Liver (tissue), 9 donors: Measurements from ENCODE around the gene ARHGEF4. TPM values are rescaled to one million over a fixed set of nuclear protein-coding genes. Genes with fewer than 3 reads are reported as not detected.

ENCODE experiments used
- DNase-seq: peaks from one replicate; pipeline ENCODE4 v3.0.0-alpha.2; 2017; ENCODE audit warnings: low spot score
- H3K27ac ChIP-seq, 2 donors: one replicate each; pipeline ENCODE4 v1.7.0; 2013; ENCODE audit warnings: inconsistent platforms in 2 of 2, low read length in 2 of 2, control low read depth in 1 of 2, low read depth in 1 of 2, mild to moderate bottlenecking in 1 of 2
- H3K27me3 ChIP-seq, 4 donors: one replicate each; pipeline versions ENCODE4 v1.6.1 to v1.7.0; 2013; ENCODE audit warnings: low read length in 3 of 4, inconsistent platforms in 1 of 4, mild to moderate bottlenecking in 1 of 4, moderate library complexity in 1 of 4; ENCODE audit not compliant: control insufficient read depth in 4 of 4, insufficient read depth in 4 of 4
- H3K36me3 ChIP-seq, 4 donors: one replicate each; pipeline versions ENCODE4 v1.6.1 to v1.7.0; 2013; ENCODE audit warnings: low read length in 3 of 4, mild to moderate bottlenecking in 3 of 4, low read depth in 1 of 4, moderate library complexity in 1 of 4; ENCODE audit not compliant: control insufficient read depth in 4 of 4, insufficient read depth in 3 of 4
- H3K4me1 ChIP-seq, 4 donors: one replicate each; pipeline versions ENCODE4 v1.6.1 to v1.7.0; 2013; ENCODE audit warnings: low read length in 3 of 4, mild to moderate bottlenecking in 3 of 4, moderate library complexity in 1 of 4; ENCODE audit not compliant: control insufficient read depth in 4 of 4, insufficient read depth in 4 of 4
- H3K4me3 ChIP-seq, 3 donors: one replicate each; pipeline versions ENCODE4 v1.6.1 to v1.7.0; 2013; ENCODE audit warnings: low read length in 3 of 3, control low read depth in 1 of 3, low read depth in 1 of 3, mild to moderate bottlenecking in 1 of 3
- H3K9ac ChIP-seq, 2 donors: one replicate each; pipeline ENCODE4 v1.7.0; 2013; ENCODE audit warnings: low read length in 2 of 2, mild to moderate bottlenecking in 2 of 2, moderate library complexity in 2 of 2, control low read depth in 1 of 2, low read depth in 1 of 2
- H3K9me3 ChIP-seq, 4 donors: one replicate each; pipeline versions ENCODE4 v1.6.1 to v1.7.0; 2013; ENCODE audit warnings: low read length in 3 of 4; ENCODE audit not compliant: control insufficient read depth in 4 of 4
- EGR1 ChIP-seq, 2 donors: IDR thresholded peaks; 2 replicates each; pipeline ENCODE4 v1.6.1; 2016 to 2018; ENCODE audit warnings: antibody characterized with exemption in 2 of 2, low read depth in 2 of 2
- FOXA1 ChIP-seq: IDR thresholded peaks from 2 replicates; pipeline ENCODE4 v1.6.1; 2016; ENCODE audit warnings: antibody characterized with exemption
- FOXA2 ChIP-seq: IDR thresholded peaks from 2 replicates; pipeline ENCODE4 v1.6.1; 2016; ENCODE audit warnings: antibody characterized with exemption
- GABPA ChIP-seq, 2 donors: IDR thresholded peaks in 1 of 2; conservative IDR thresholded peaks in 1 of 2; 2 replicates each; pipeline ENCODE4 v1.6.1; 2016; ENCODE audit warnings: antibody characterized with exemption in 2 of 2, mild to moderate bottlenecking in 1 of 2, moderate library complexity in 1 of 2
- HNF4A ChIP-seq, 2 donors: conservative IDR thresholded peaks; 2 replicates each; pipeline ENCODE4 v1.6.1; 2016; ENCODE audit warnings: antibody characterized with exemption in 2 of 2, mild to moderate bottlenecking in 2 of 2
- HNF4G ChIP-seq: IDR thresholded peaks from 2 replicates; pipeline ENCODE4 v1.6.1; 2016; ENCODE audit warnings: antibody characterized with exemption
- JUND ChIP-seq, 2 donors: IDR thresholded peaks; 2 replicates each; pipeline ENCODE4 v1.6.1; 2016; ENCODE audit warnings: antibody characterized with exemption in 2 of 2
- NR2F2 ChIP-seq: IDR thresholded peaks from 2 replicates; pipeline ENCODE4 v1.6.1; 2016; ENCODE audit warnings: antibody characterized with exemption
- RAD21 ChIP-seq, 2 donors: IDR thresholded peaks; 2 replicates each; pipeline ENCODE4 v1.6.1; 2016; ENCODE audit warnings: antibody characterized with exemption in 2 of 2, mild to moderate bottlenecking in 2 of 2
- RXRA ChIP-seq, 2 donors: IDR thresholded peaks; 2 replicates each; pipeline ENCODE4 v1.6.1; 2017 to 2018; ENCODE audit warnings: antibody characterized with exemption in 2 of 2, mild to moderate bottlenecking in 1 of 2
- SP1 ChIP-seq: IDR thresholded peaks from 2 replicates; pipeline ENCODE4 v1.6.1; 2018; ENCODE audit warnings: antibody characterized with exemption, mild to moderate bottlenecking
- TAF1 ChIP-seq: conservative IDR thresholded peaks from 2 replicates; pipeline ENCODE4 v1.6.1; 2016; ENCODE audit warnings: antibody characterized with exemption, mild to moderate bottlenecking
- YY1 ChIP-seq: IDR thresholded peaks from 2 replicates; pipeline ENCODE4 v1.6.1; 2016; ENCODE audit warnings: antibody characterized with exemption, mild to moderate bottlenecking
- WGBS: extraction: QIAGEN DNeasy Blood & Tissue Kit; methylation state at CpG from one replicate; pipeline ENCODE4 v1.1.7; 2013; 5-methylcytosine and 5-hydroxymethylcytosine counted together
- polyA plus RNA-seq, 2 donors: library from polyadenylated mRNA; stranded (reverse) in 1 of 2; unstranded in 1 of 2; fragments of 200-250 nt in 1 of 2; fragments of >200 nt in 1 of 2; fragmentation: Nextera tagmentation in 1 of 2; extraction: Ambion mirVana in 1 of 2; gene quantifications; one replicate each; pipeline versions ENCODE4 v1.2.1 to v1.2.3, GENCODE V29; 2013 to 2015
- total RNA-seq, 2 donors: library from RNA; depleted of rRNA; stranded (reverse); fragments of >200 nt; gene quantifications; one replicate each; pipeline ENCODE4 v1.2.3, GENCODE V29; 2014
- TF ChIP-seq, protein P1 (sequence below): IDR thresholded peaks from 2 replicates; pipeline ENCODE4 v1.6.1; 2016; ENCODE audit warnings: antibody characterized with exemption
- TF ChIP-seq, protein P2 (sequence below): fragments of 150-350 bp; IDR thresholded peaks from 2 replicates; pipeline ENCODE4 v1.5.1; 2017; ENCODE audit warnings: improper control_type of control experiment, low read depth, low read length; ENCODE audit not compliant: missing input control
- TF ChIP-seq, protein P3 (sequence below): IDR thresholded peaks from 2 replicates; pipeline ENCODE4 v1.6.1; 2016; ENCODE audit warnings: antibody characterized with exemption
- TF ChIP-seq, protein P4 (sequence below): IDR thresholded peaks from 2 replicates; pipeline ENCODE4 v1.6.1; 2016; ENCODE audit warnings: antibody characterized with exemption, mild to moderate bottlenecking
- TF ChIP-seq, protein P5 (sequence below): IDR thresholded peaks from 2 replicates; pipeline ENCODE4 v1.6.1; 2016; ENCODE audit warnings: antibody characterized with exemption
- donor health status: healthy.
- donor health status: healthy.
- donor health status: healthy.
- donor health status: healthy.
- donor health status: healthy.

ARHGEF4 gene
- total and polyA plus RNA-seq, 4 donors = 0.08 TPM; not detected in 2

DNA sequence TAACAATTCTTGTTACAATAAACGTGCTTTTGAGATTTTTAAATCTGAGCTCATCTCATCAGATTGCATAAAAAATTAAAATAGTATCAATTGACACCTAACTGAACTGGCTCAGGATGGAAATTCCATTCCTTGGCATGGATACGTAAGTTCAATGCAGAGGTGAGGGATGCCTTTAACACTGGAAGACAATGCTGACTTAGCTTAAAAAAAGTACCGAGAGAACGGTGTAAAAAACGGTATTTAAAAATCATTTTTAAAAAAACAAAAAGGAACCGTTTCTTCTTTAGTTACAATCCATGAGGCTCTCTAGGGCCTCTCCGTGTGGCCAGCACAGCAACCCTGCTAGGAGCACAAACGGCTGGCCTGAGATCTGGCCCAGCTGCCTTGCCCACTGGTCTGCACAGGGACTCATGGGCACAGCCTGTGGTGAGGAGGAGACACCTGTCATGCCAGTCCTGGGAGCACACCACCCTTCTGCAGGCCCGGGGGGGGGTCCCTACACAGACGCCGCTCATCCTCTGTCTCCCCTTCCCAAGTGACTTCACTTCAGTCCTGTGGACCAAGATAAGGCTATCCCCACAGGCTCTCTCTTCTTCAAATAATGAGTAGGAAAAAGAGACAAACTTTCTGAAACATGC is 211.3 kb downstream of the ARHGEF4 start:
- Histone ChIP-seq H3K4me3 (no peak overlapping the region), H3K9ac (no peak overlapping the region), H3K9me3 (no peaks in the 10 kb centered on the region), H3K27ac (no peak overlapping the region), H3K27me3 (no peaks in the 10 kb centered on the region), H3K4me1 (no peaks in the 10 kb centered on the region), H3K36me3 (peaks cover 9 to 61% (median 44%) of the 10 kb centered on the region in 4 donors)
- TF ChIP-seq FOXA1 (no peak), NR2F2 (no peak), EGR1 (IDR thresholded peaks at IDR 0.05; ENCODE audit: low read depth in 2 of 2) (no peak), SP1 (no peak), GABPA (IDR thresholded peaks at IDR 0.05 in 1 of 2, conservative IDR thresholded peaks at IDR 0.05 in 1 of 2) (no peak), JUND (IDR thresholded peaks at IDR 0.05) (no peak), HNF4A (conservative IDR thresholded peaks at IDR 0.05) (no peak), TAF1 (no peak), HNF4G (no peak), RXRA (IDR thresholded peaks at IDR 0.05) (no peak), YY1 (no peak), FOXA2 (no peak), RAD21 (IDR thresholded peaks at IDR 0.05) (no peak)
- TF ChIP-seq, protein P1, sequence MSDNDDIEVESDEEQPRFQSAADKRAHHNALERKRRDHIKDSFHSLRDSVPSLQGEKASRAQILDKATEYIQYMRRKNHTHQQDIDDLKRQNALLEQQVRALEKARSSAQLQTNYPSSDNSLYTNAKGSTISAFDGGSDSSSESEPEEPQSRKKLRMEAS = no peak
- TF ChIP-seq, protein P2, sequence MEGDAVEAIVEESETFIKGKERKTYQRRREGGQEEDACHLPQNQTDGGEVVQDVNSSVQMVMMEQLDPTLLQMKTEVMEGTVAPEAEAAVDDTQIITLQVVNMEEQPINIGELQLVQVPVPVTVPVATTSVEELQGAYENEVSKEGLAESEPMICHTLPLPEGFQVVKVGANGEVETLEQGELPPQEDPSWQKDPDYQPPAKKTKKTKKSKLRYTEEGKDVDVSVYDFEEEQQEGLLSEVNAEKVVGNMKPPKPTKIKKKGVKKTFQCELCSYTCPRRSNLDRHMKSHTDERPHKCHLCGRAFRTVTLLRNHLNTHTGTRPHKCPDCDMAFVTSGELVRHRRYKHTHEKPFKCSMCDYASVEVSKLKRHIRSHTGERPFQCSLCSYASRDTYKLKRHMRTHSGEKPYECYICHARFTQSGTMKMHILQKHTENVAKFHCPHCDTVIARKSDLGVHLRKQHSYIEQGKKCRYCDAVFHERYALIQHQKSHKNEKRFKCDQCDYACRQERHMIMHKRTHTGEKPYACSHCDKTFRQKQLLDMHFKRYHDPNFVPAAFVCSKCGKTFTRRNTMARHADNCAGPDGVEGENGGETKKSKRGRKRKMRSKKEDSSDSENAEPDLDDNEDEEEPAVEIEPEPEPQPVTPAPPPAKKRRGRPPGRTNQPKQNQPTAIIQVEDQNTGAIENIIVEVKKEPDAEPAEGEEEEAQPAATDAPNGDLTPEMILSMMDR = no peak
- TF ChIP-seq, protein P3, sequence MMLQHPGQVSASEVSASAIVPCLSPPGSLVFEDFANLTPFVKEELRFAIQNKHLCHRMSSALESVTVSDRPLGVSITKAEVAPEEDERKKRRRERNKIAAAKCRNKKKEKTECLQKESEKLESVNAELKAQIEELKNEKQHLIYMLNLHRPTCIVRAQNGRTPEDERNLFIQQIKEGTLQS = no peak
- TF ChIP-seq, protein P4, sequence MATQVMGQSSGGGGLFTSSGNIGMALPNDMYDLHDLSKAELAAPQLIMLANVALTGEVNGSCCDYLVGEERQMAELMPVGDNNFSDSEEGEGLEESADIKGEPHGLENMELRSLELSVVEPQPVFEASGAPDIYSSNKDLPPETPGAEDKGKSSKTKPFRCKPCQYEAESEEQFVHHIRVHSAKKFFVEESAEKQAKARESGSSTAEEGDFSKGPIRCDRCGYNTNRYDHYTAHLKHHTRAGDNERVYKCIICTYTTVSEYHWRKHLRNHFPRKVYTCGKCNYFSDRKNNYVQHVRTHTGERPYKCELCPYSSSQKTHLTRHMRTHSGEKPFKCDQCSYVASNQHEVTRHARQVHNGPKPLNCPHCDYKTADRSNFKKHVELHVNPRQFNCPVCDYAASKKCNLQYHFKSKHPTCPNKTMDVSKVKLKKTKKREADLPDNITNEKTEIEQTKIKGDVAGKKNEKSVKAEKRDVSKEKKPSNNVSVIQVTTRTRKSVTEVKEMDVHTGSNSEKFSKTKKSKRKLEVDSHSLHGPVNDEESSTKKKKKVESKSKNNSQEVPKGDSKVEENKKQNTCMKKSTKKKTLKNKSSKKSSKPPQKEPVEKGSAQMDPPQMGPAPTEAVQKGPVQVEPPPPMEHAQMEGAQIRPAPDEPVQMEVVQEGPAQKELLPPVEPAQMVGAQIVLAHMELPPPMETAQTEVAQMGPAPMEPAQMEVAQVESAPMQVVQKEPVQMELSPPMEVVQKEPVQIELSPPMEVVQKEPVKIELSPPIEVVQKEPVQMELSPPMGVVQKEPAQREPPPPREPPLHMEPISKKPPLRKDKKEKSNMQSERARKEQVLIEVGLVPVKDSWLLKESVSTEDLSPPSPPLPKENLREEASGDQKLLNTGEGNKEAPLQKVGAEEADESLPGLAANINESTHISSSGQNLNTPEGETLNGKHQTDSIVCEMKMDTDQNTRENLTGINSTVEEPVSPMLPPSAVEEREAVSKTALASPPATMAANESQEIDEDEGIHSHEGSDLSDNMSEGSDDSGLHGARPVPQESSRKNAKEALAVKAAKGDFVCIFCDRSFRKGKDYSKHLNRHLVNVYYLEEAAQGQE = no peak
- TF ChIP-seq, protein P5, sequence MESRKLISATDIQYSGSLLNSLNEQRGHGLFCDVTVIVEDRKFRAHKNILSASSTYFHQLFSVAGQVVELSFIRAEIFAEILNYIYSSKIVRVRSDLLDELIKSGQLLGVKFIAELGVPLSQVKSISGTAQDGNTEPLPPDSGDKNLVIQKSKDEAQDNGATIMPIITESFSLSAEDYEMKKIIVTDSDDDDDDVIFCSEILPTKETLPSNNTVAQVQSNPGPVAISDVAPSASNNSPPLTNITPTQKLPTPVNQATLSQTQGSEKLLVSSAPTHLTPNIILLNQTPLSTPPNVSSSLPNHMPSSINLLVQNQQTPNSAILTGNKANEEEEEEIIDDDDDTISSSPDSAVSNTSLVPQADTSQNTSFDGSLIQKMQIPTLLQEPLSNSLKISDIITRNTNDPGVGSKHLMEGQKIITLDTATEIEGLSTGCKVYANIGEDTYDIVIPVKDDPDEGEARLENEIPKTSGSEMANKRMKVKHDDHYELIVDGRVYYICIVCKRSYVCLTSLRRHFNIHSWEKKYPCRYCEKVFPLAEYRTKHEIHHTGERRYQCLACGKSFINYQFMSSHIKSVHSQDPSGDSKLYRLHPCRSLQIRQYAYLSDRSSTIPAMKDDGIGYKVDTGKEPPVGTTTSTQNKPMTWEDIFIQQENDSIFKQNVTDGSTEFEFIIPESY = no peak
- 93% methylated on average over 11 of the region's 11 CpGs for WGBS
- DNase-seq = no peak
